K562 (cell line): Measurements from ENCODE around the gene SYNM. TPM values are rescaled to one million over a fixed set of nuclear protein-coding genes. Genes with fewer than 3 reads are reported as not detected.

Experiments used
- ATAC-seq: fragments of 200-7000 bp; cut with Tn5 transposase; 3 replicates; pipeline ENCODE4 v1.9.1; 2020; ENCODE audit warnings: moderate library complexity
- BruUV-seq: library from RNA; stranded (reverse); fragments of 400-500 nt; replicated peaks from 2 replicates; lab custom pipeline; 2021; lab: Mats Ljungman, UMichigan
- CTCF ChIA-PET: fragments of 300-600 bp; formaldehyde crosslinking; extraction: SDS; loops from one replicate; lab custom pipeline; 2021; ENCODE audit warnings: low intra/inter-chr PET ratio; lab: Yijun Ruan, JAX
- POLR2A ChIA-PET: fragments of 300-600, 350-650 bp; sonication (Branson Sonifier 250); formaldehyde crosslinking; extraction: SDS; loops from one replicate; lab custom pipeline; 2021; ENCODE audit warnings: antibody characterized with exemption, inconsistent platforms; lab: Yijun Ruan, JAX
- DNase-seq, 4 experiments: peaks; one replicate each; pipeline versions ENCODE4 v3.0.0 to v3.0.0-alpha.2; 2011 to 2018; ENCODE audit warnings: low spot score in 3 of 4, mixed read lengths in 3 of 4; ENCODE audit errors: extremely low read depth in 1 of 4
- FAIRE-seq: peaks from 2 replicates; lab custom pipeline; 2011; peaks lifted over from hg19 to GRCh38; lab: Jason Lieb, UNC
- H2AFZ ChIP-seq: 2 replicates; pipeline ENCODE4 v1.6.0; 2011; ENCODE audit warnings: low read depth, low read length, control low read depth, inconsistent platforms
- H3K27ac ChIP-seq: fragments of 200-600 bp; 3 replicates; pipeline ENCODE4 v1.8.0; 2011; ENCODE audit warnings: low read depth, mild to moderate bottlenecking, control low read depth, inconsistent platforms, low read length, moderate library complexity, mixed read lengths; ENCODE audit errors: extremely low read depth
- H3K27me3 ChIP-seq, 2 experiments: fragments of 300-600 bp in 1 of 2; 2 replicates in 1 of 2; 3 replicates in 1 of 2; pipeline versions ENCODE4 v1.6.0 to v1.8.0; 2011; ENCODE audit warnings: inconsistent platforms in 2 of 2, low read length in 2 of 2, mild to moderate bottlenecking in 1 of 2, mixed read lengths in 1 of 2, moderate library complexity in 1 of 2; ENCODE audit not compliant: control insufficient read depth in 2 of 2, insufficient read depth in 2 of 2
- H3K36me3 ChIP-seq: fragments of 300-600 bp; 3 replicates; pipeline ENCODE4 v1.8.0; 2011; ENCODE audit warnings: mild to moderate bottlenecking, low read length, inconsistent platforms; ENCODE audit not compliant: control insufficient read depth, insufficient read depth
- H3K4me1 ChIP-seq, 2 experiments: fragments of 200-600 bp in 1 of 2; replicated peaks in 1 of 2; 2 replicates in 1 of 2; 3 replicates in 1 of 2; pipeline versions ENCODE4 v1.5.1 to v1.8.0; 2011; ENCODE audit warnings: inconsistent platforms in 2 of 2, low read length in 2 of 2, mild to moderate bottlenecking in 1 of 2, mixed read lengths in 1 of 2, moderate library complexity in 1 of 2; ENCODE audit not compliant: control insufficient read depth in 2 of 2, insufficient read depth in 2 of 2
- H3K4me2 ChIP-seq: 2 replicates; pipeline ENCODE4 v1.6.1; 2011; ENCODE audit warnings: low read length, control low read depth, inconsistent platforms, mixed read lengths; ENCODE audit not compliant: insufficient read depth
- H3K4me3 ChIP-seq: fragments of 200-600 bp; sonication (generic), shearing (Covaris generic); 2 replicates; pipeline ENCODE4 v1.5.1; 2016; ENCODE audit warnings: control low read depth, inconsistent platforms
- H3K79me2 ChIP-seq: fragments of 200-600 bp; 3 replicates; pipeline ENCODE4 v1.8.0; 2011; ENCODE audit warnings: low read length, inconsistent platforms; ENCODE audit not compliant: control insufficient read depth, insufficient read depth
- H3K9ac ChIP-seq, 2 experiments: 2 replicates each; pipeline versions ENCODE4 v1.6.0 to v1.6.1; 2011; ENCODE audit warnings: low read depth in 2 of 2, low read length in 2 of 2, control low read depth in 1 of 2, inconsistent platforms in 1 of 2, mild to moderate bottlenecking in 1 of 2, mixed read lengths in 1 of 2; ENCODE audit not compliant: insufficient read depth in 1 of 2
- H3K9me1 ChIP-seq: one replicate; pipeline ENCODE4 v1.6.0; 2011; ENCODE audit warnings: inconsistent platforms, mild to moderate bottlenecking, low read length, moderate library complexity; ENCODE audit not compliant: control insufficient read depth, insufficient read depth
- H3K9me3 ChIP-seq: replicated peaks from 2 replicates; pipeline ENCODE4 v1.5.1; 2011; ENCODE audit warnings: low read depth, low read length, inconsistent platforms; ENCODE audit not compliant: control insufficient read depth, insufficient read depth
- H4K20me1 ChIP-seq: replicated peaks from 2 replicates; pipeline ENCODE4 v1.6.1; 2011; ENCODE audit warnings: low read length, inconsistent platforms, mixed read lengths; ENCODE audit not compliant: control insufficient read depth, insufficient read depth
- EZH2 ChIP-seq: IDR thresholded peaks from 2 replicates; pipeline ENCODE4 v1.6.1; 2012; ENCODE audit warnings: low read depth, mild to moderate bottlenecking, inconsistent platforms, low read length, borderline replicate concordance
- RBM14 ChIP-seq: fragments of 200-400 bp; formaldehyde crosslinking; IDR thresholded peaks from 2 replicates; pipeline ENCODE4 v1.6.1; 2018; ENCODE audit warnings: low read depth, mild to moderate bottlenecking, low read length, moderate library complexity, borderline replicate concordance; ENCODE audit not compliant: insufficient read depth
- ZNF282 ChIP-seq: sonication (generic); formaldehyde crosslinking; IDR thresholded peaks from 2 replicates; pipeline ENCODE4 v1.8.1; 2023; ENCODE audit warnings: missing genetic modification reagents
- WGBS: fragments of 100-300 bp; shearing (Covaris generic); methylation state at CpG from one replicate; pipeline ENCODE4 v1.1.6; 2016; ENCODE audit warnings: low coverage, mixed read lengths; ENCODE audit not compliant: insufficient coverage; ENCODE audit errors: missing lambda C conversion rate; 5-methylcytosine and 5-hydroxymethylcytosine counted together
- in situ Hi-C: fragments of 300-500 bp; cut with MboI; formaldehyde crosslinking; loops from 4 replicates; pipeline ENCODE4 v1.15.0; 2018; ENCODE audit warnings: inconsistent platforms, mixed read lengths
- intact Hi-C: fragments of 100-400 bp; cut with micrococcal nuclease; formaldehyde crosslinking; loops from 2 replicates; pipeline ENCODE4 v1.14.2; 2022
- polyA plus RNA-seq, 8 experiments: library from polyadenylated mRNA; depleted of rRNA in 4 of 8; stranded (reverse) in 5 of 8; unstranded in 3 of 8; fragments of >200 nt; fragmentation: Nextera tagmentation in 2 of 8; fragmentation: Illumina TruSeq in 1 of 8; extraction: Ambion mirVana in 2 of 8; extraction: Trizol in 1 of 8; gene quantifications; 2 replicates each; pipeline versions ENCODE4 v1.2.1 to v1.2.3, GENCODE V29; 2011 to 2014; ENCODE audit warnings: inconsistent platforms in 1 of 8, missing spikeins in 1 of 8
- total RNA-seq, 7 experiments: library from RNA; depleted of rRNA in 6 of 7; stranded (reverse); fragments of >200 nt in 6 of 7; fragmentation: Illumina TruSeq in 2 of 7; extraction: Trizol in 2 of 7; gene quantifications; 2 replicates each; pipeline versions ENCODE4 v1.2.1 to v1.2.3, GENCODE V29; 2011 to 2021; ENCODE audit warnings: low replicate concordance in 1 of 7

Gene SYNM
- total and polyA plus RNA-seq, 9 of the 15 experiments (the other 6 are each of a cell fraction or from before 2014, with no cell fraction given): 0.01 to 0.42 (median 0.13) TPM

GRCh38 chr15:99165956-99166689 lies 61.2 kb downstream of the SYNM start (continued):
- no peak for TF ChIP-seq ZNF282

GRCh38 chr15:99167201-99167600 lies 62.3 kb downstream of the SYNM start:
- Histone ChIP-seq H3K9me3 (no peaks in the 10 kb centered on the region), H3K9me1 (no peaks in the 10 kb centered on the region), H3K4me2 (no peak overlapping the region), H3K4me1 (no peaks in the 10 kb centered on the region), H3K36me3 (no peaks in the 10 kb centered on the region), H4K20me1 (no peaks in the 10 kb centered on the region; the same call in 1 of the 2 replicates), H2AFZ (no peak overlapping the region), H3K4me3 (no peak overlapping the region), H3K27me3 (peaks cover 0 to 7% of the 10 kb centered on the region in 2 experiments; a peak in 1 of 5 replicates), H3K79me2 (no peaks in the 10 kb centered on the region), H3K27ac (no peak overlapping the region), H3K9ac (no peak overlapping the region)
- WGBS: 20% methylated on average over 5 of the region's 5 CpGs
- intact Hi-C loops: no loop called here
- FAIRE-seq (no peak), ATAC-seq (no peak), DNase-seq (no peak)
- TF ChIP-seq RBM14: no peak
- TF ChIP-seq EZH2: no peak
- POLR2A ChIA-PET: interaction anchor here (0.9 kb wide), 1 partner anchor 10 kb away, joined by 3 read pairs; no protein-coding TSS in a partner anchor
- in situ Hi-C loops: no loop called here
- CTCF ChIA-PET: no interaction called here
- BruUV-seq: no TSS peak
